T follicular helper cell (primary cell): ENCODE data around the gene USP6.
"Not testable (repeated sequence)": the region's sequence is repeated elsewhere in the genome, so short reads cannot be mapped to it uniquely, and the experiment has no call there.

Experiments
- DNase-seq: peaks from one replicate; pipeline ENCODE4 v3.0.0-alpha.2; 2020; ENCODE audit warnings: low read depth

Gene USP6

GRCh38 chr17:5191541-5192417, 75.9 kb downstream of the USP6 start, which contains the start of gene ZNF594:
Gene ZNF594, minus strand, starts transcription at chr17:5191868. Its CDS starts 7,612 bp downstream, at chr17:5184256.
- DNase-seq, result peak; percentile 94

GRCh38 chr17:5194346-5194745, 78.5 kb downstream of the USP6 start:
- no peak for DNase-seq

GRCh38 chr17:5198472-5198871, 82.6 kb downstream of the USP6 start:
- DNase-seq, result no peak

GRCh38 chr17:5200360-5200759, 84.5 kb downstream of the USP6 start:
- DNase-seq, result no peak

GRCh38 chr17:5201011-5201410, 85.2 kb downstream of the USP6 start:
- DNase-seq, result no peak

GRCh38 chr17:5203178-5203907, 87.5 kb downstream of the USP6 start:
- no peak for DNase-seq

- DNase-seq, result no peak
Measured at GRCh38 chr17:5203908-5204294, 88.1 kb downstream of the USP6 start.

GRCh38 chr17:5209396-5209795, 93.6 kb downstream of the USP6 start:
- no peak for DNase-seq

GRCh38 chr17:5210091-5210490, 94.3 kb downstream of the USP6 start:
- DNase-seq, result no peak

GRCh38 chr17:5210614-5211252, 94.9 kb downstream of the USP6 start:
- DNase-seq, result no peak

GRCh38 chr17:5211458-5211857, 95.6 kb downstream of the USP6 start:
- no peak for DNase-seq

- DNase-seq, result not testable (repeated sequence)
Measured at GRCh38 chr17:5217562-5217961, 101.7 kb downstream of the USP6 start.

- no peak for DNase-seq
Measured at GRCh38 chr17:5219536-5219935, 103.7 kb downstream of the USP6 start.

GRCh38 chr17:5220074-5220473, 104.2 kb downstream of the USP6 start:
- DNase-seq, result no peak

- not testable (repeated sequence) for DNase-seq
Measured at GRCh38 chr17:5221912-5222311, 106.1 kb downstream of the USP6 start.
